GM23338 (cell line): Measurements from ENCODE around the gene TBC1D16. TPM values are rescaled to one million over a fixed set of nuclear protein-coding genes. Genes with fewer than 3 reads are reported as not detected.

Experiments used
- ATAC-seq: fragments of 200-7000 bp; cut with Tn5 transposase; 3 replicates; pipeline ENCODE4 v1.9.1; 2020
- DNase-seq: peaks from one replicate; pipeline ENCODE4 v3.0.0-alpha.2; 2015; ENCODE audit warnings: low spot score
- H2AFZ ChIP-seq: fragments of 200-600 bp; sonication (generic); 2 replicates; pipeline ENCODE4 v1.8.0; 2016; ENCODE audit warnings: antibody characterized with exemption, mild to moderate bottlenecking, moderate library complexity
- H3F3A ChIP-seq: fragments of 200-600 bp; sonication (generic); replicated peaks from 2 replicates; pipeline ENCODE4 v1.8.0; 2017; ENCODE audit warnings: antibody characterized with exemption, mixed run types, low read depth
- H3K27ac ChIP-seq: fragments of 200-600 bp; sonication (generic); 2 replicates; pipeline ENCODE4 v1.6.1; 2016; ENCODE audit warnings: low read depth
- H3K27me3 ChIP-seq: fragments of 200-600 bp; sonication (generic); 2 replicates; pipeline ENCODE4 v1.8.0; 2016; ENCODE audit warnings: mild to moderate bottlenecking, mixed run types, moderate library complexity; ENCODE audit not compliant: insufficient read depth
- H3K36me3 ChIP-seq: fragments of 200-600 bp; sonication (generic); 2 replicates; pipeline ENCODE4 v1.8.0; 2016; ENCODE audit warnings: mild to moderate bottlenecking; ENCODE audit not compliant: insufficient read depth
- H3K4me1 ChIP-seq: fragments of 200-600 bp; sonication (generic); 2 replicates; pipeline ENCODE4 v1.8.0; 2016; ENCODE audit warnings: mild to moderate bottlenecking, moderate library complexity; ENCODE audit not compliant: insufficient read depth
- H3K4me2 ChIP-seq: fragments of 200-600 bp; sonication (generic); 2 replicates; pipeline ENCODE4 v1.7.1; 2017; ENCODE audit warnings: mixed run types
- H3K4me3 ChIP-seq: fragments of 200-600 bp; sonication (generic); 2 replicates; pipeline ENCODE4 v1.6.1; 2016; ENCODE audit warnings: mixed run types
- H3K79me2 ChIP-seq: fragments of 200-600 bp; sonication (generic); replicated peaks from 2 replicates; pipeline ENCODE4 v1.8.0; 2017; ENCODE audit warnings: mild to moderate bottlenecking; ENCODE audit not compliant: insufficient read depth
- H3K9me2 ChIP-seq: fragments of 200-600 bp; sonication (generic); 2 replicates; pipeline ENCODE4 v1.8.0; 2017; ENCODE audit not compliant: insufficient read depth
- H4K20me1 ChIP-seq: fragments of 200-600 bp; sonication (generic); replicated peaks from 2 replicates; pipeline ENCODE4 v1.8.0; 2017; ENCODE audit warnings: mild to moderate bottlenecking; ENCODE audit not compliant: insufficient read depth
- H3K27ac Mint-ChIP-seq: 2 replicates; pipeline ENCODE4 v1.8.0; 2020; ENCODE audit warnings: inconsistent platforms, mild to moderate bottlenecking, moderate library complexity, mixed read lengths
- H3K27me3 Mint-ChIP-seq: 3 replicates; pipeline ENCODE4 v1.8.0; 2022; ENCODE audit warnings: low read depth, mild to moderate bottlenecking, moderate library complexity, mixed read lengths, inconsistent platforms; ENCODE audit not compliant: insufficient read depth, poor library complexity
- H3K36me3 Mint-ChIP-seq: 3 replicates; pipeline ENCODE4 v1.8.0; 2021; ENCODE audit warnings: low read depth, mild to moderate bottlenecking, inconsistent platforms, moderate library complexity, mixed read lengths
- H3K4me1 Mint-ChIP-seq: 3 replicates; pipeline ENCODE4 v1.8.0; 2020; ENCODE audit warnings: mild to moderate bottlenecking, inconsistent platforms, mixed read lengths
- H3K4me3 Mint-ChIP-seq: 3 replicates; pipeline ENCODE4 v1.8.0; 2021; ENCODE audit warnings: moderate library complexity, mild to moderate bottlenecking, inconsistent platforms, mixed read lengths
- H3K9me3 Mint-ChIP-seq: 3 replicates; pipeline ENCODE4 v1.8.0; 2020; ENCODE audit warnings: moderate library complexity, mild to moderate bottlenecking, inconsistent platforms, mixed read lengths
- CREB1 ChIP-seq: fragments of 250-450 bp; sonication (Bioruptor Pico); IDR thresholded peaks from 2 replicates; pipeline ENCODE4 v1.5.0; 2020; ENCODE audit warnings: low read depth, mild to moderate bottlenecking, moderate library complexity
- CTCF ChIP-seq, 2 experiments: fragments of 200-600 bp in 1 of 2; sonication (generic) in 1 of 2; conservative IDR thresholded peaks; 2 replicates each; pipeline versions ENCODE4 v1.5.1 to v1.6.1; 2016 to 2017; ENCODE audit warnings: antibody characterized with exemption in 2 of 2, low read depth in 2 of 2, mild to moderate bottlenecking in 2 of 2, moderate library complexity in 1 of 2
- ETS1 ChIP-seq: IDR thresholded peaks from 2 replicates; pipeline ENCODE4 v1.6.1; 2016; ENCODE audit warnings: antibody characterized with exemption
- EZH2 ChIP-seq: fragments of 200-600 bp; sonication (generic); IDR thresholded peaks from one replicate; pipeline ENCODE4 v1.8.0; 2017; ENCODE audit warnings: antibody characterized with exemption, mild to moderate bottlenecking, low read depth; ENCODE audit not compliant: unreplicated experiment
- EZH2phosphoT487 ChIP-seq: fragments of 200-600 bp; sonication (generic); IDR thresholded peaks from one replicate; pipeline ENCODE4 v1.8.1; 2018; ENCODE audit warnings: antibody characterized with exemption; ENCODE audit not compliant: unreplicated experiment
- JUNB ChIP-seq: IDR thresholded peaks from one replicate; pipeline ENCODE4 v1.6.1; 2016; ENCODE audit warnings: antibody characterized with exemption; ENCODE audit not compliant: unreplicated experiment
- NANOG ChIP-seq: IDR thresholded peaks from 2 replicates; pipeline ENCODE4 v1.6.1; 2016; ENCODE audit warnings: antibody characterized with exemption, borderline replicate concordance
- POLR2AphosphoS5 ChIP-seq: IDR thresholded peaks from 2 replicates; pipeline ENCODE4 v1.6.1; 2016; ENCODE audit warnings: antibody characterized with exemption, low read depth
- REST ChIP-seq: IDR thresholded peaks from one replicate; pipeline ENCODE4 v1.6.1; 2018; ENCODE audit warnings: antibody characterized with exemption; ENCODE audit not compliant: unreplicated experiment
- STAT1 ChIP-seq: IDR thresholded peaks from one replicate; pipeline ENCODE4 v1.6.1; 2016; ENCODE audit warnings: antibody characterized with exemption; ENCODE audit not compliant: unreplicated experiment
- ZNF331 ChIP-seq: fragments of 250-450 bp; sonication (Bioruptor Pico); IDR thresholded peaks from 2 replicates; pipeline ENCODE4 v1.5.0; 2020; ENCODE audit warnings: low read depth, mild to moderate bottlenecking, moderate library complexity
- ZNF462 ChIP-seq: fragments of 250-450 bp; sonication (Bioruptor Pico); IDR thresholded peaks from 2 replicates; pipeline ENCODE4 v1.5.0; 2020; ENCODE audit warnings: mild to moderate bottlenecking, moderate library complexity
- polyA plus RNA-seq: library from polyadenylated mRNA; unstranded; fragments of >200 nt; fragmentation: Nextera tagmentation; extraction: Ambion mirVana; gene quantifications from 2 replicates; pipeline ENCODE4 v1.2.1, GENCODE V29; 2016
- total RNA-seq: library from RNA; depleted of rRNA; stranded (reverse); fragments of >200 nt; shearing (Covaris generic); gene quantifications from 2 replicates; pipeline ENCODE4 v1.2.3, GENCODE V29; 2014

The TBC1D16 gene
- total and polyA plus RNA-seq, 2 experiments from 2014 or later, result 16.7 to 104 TPM

- no peak for TF ChIP-seq EZH2phosphoT487
These were observed 122.2 kb downstream of the TBC1D16 start (continued) for GRCh38 chr17:79913451-79913850.

- no peak overlapping the region for H3K27ac ChIP-seq
- no peak overlapping the region for H3K4me2 ChIP-seq
- Mint-ChIP-seq H3K4me1 (peaks cover 13% of the 10 kb centered on the region), H3K9me3 (no peaks in the 10 kb centered on the region), H3K27me3 (peaks cover 13% of the 10 kb centered on the region), H3K4me3 (no peak overlapping the region), H3K27ac (no peak overlapping the region), H3K36me3 (no peaks in the 10 kb centered on the region)
- no peaks in the 10 kb centered on the region for H3K79me2 ChIP-seq
- no peaks in the 10 kb centered on the region for H3K9me2 ChIP-seq
- ATAC-seq (no peak), DNase-seq (peak; percentile 0)
- H3K4me1 ChIP-seq, result peaks cover 4% of the 10 kb centered on the region
- no peaks in the 10 kb centered on the region for H3K27me3 ChIP-seq
- no peak overlapping the region for H3K4me3 ChIP-seq
- TF ChIP-seq JUNB (no peak), ETS1 (no peak), CTCF (conservative IDR thresholded peaks at IDR 0.05; ENCODE audit: low read depth in 2 of 2) (no peak), REST (no peak), POLR2AphosphoS5 (no peak), EZH2phosphoT487 (no peak), EZH2 (no peak), STAT1 (no peak), ZNF331 (CRISPR knock-in tag) (no peak), NANOG (no peak), ZNF462 (no peak), CREB1 (CRISPR knock-in tag) (no peak)
- no peaks in the 10 kb centered on the region for H3K36me3 ChIP-seq
- no peak overlapping the region for H2AFZ ChIP-seq
- H4K20me1 ChIP-seq, result no peaks in the 10 kb centered on the region
- H3F3A ChIP-seq, result no peaks in the 10 kb centered on the region
These were observed 122.9 kb downstream of the TBC1D16 start for GRCh38 chr17:79912552-79913330.
